PFSK-1 (cell line): ENCODE data around the gene AP2A2.

Source experiments
- POLR2AphosphoS5 ChIP-seq: IDR thresholded peaks from 2 replicates; pipeline ENCODE4 v1.6.1; 2012; ENCODE audit warnings: low read depth, mild to moderate bottlenecking, control low read depth, low read length, moderate library complexity
- SIN3A ChIP-seq: IDR thresholded peaks from 2 replicates; pipeline ENCODE4 v1.6.1; 2012; ENCODE audit warnings: mild to moderate bottlenecking, low read length, moderate library complexity, borderline replicate concordance; ENCODE audit not compliant: insufficient read depth
- TF ChIP-seq, protein P1 (sequence below), 2 experiments: IDR thresholded peaks; 2 replicates each; pipeline versions ENCODE4 v1.6.1 to v1.8.0; 2011 to 2012; ENCODE audit warnings: low read depth in 2 of 2, low read length in 2 of 2, control low read depth in 1 of 2, inconsistent platforms in 1 of 2, mild to moderate bottlenecking in 1 of 2, moderate library complexity in 1 of 2; ENCODE audit not compliant: insufficient read depth in 1 of 2

DNA sequence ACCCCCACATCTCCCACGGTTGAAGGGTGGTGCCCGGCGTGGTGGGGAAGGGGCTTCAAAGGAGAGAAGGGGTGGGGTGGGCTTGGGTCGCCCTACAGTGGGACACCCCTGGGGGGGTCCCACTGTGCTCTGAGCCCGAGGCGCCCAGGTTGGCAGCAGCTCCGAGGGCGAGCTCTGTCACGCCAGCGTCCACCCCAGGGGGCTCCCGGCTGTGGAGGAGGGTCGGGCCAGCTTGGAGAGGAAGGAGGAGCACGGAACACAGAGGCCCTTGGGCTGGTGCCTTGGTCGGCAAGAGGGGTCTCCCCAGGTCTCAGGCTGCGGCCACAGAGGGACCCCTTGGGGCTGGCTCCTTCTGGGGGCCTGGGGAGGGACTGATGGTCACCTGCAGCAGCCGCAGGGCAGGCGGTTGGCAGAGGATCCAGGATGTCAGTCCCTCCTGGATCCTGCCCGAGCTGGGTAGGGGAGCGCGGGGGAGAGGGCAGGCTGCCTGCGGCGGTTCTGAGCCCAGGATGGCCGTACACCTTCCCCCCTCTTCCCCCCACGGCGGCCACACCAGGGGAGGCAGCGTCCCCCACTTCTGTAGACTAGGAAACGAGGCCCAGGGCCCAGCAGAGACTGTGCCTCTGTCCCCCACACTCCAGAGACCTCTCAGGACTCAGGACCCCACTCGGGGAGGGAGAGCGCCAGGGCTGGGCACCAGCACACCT, 110.1 kb downstream of the AP2A2 start:
- TF ChIP-seq POLR2AphosphoS5 (no peak), SIN3A (no peak)
- TF ChIP-seq, protein P1, sequence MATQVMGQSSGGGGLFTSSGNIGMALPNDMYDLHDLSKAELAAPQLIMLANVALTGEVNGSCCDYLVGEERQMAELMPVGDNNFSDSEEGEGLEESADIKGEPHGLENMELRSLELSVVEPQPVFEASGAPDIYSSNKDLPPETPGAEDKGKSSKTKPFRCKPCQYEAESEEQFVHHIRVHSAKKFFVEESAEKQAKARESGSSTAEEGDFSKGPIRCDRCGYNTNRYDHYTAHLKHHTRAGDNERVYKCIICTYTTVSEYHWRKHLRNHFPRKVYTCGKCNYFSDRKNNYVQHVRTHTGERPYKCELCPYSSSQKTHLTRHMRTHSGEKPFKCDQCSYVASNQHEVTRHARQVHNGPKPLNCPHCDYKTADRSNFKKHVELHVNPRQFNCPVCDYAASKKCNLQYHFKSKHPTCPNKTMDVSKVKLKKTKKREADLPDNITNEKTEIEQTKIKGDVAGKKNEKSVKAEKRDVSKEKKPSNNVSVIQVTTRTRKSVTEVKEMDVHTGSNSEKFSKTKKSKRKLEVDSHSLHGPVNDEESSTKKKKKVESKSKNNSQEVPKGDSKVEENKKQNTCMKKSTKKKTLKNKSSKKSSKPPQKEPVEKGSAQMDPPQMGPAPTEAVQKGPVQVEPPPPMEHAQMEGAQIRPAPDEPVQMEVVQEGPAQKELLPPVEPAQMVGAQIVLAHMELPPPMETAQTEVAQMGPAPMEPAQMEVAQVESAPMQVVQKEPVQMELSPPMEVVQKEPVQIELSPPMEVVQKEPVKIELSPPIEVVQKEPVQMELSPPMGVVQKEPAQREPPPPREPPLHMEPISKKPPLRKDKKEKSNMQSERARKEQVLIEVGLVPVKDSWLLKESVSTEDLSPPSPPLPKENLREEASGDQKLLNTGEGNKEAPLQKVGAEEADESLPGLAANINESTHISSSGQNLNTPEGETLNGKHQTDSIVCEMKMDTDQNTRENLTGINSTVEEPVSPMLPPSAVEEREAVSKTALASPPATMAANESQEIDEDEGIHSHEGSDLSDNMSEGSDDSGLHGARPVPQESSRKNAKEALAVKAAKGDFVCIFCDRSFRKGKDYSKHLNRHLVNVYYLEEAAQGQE (IDR thresholded peaks at IDR 0.05; ENCODE audit: insufficient read depth in 1 of 2, low read depth in 2 of 2, low read length in 2 of 2), result no peak
